ENCODE data around the gene CYP3A7. TPM values are rescaled to one million over a fixed set of nuclear protein-coding genes. Genes with fewer than 3 reads are reported as not detected.

CYP3A7 gene
- total RNA-seq, 1 experiment from 2014 or later = not detected

- H3K9me3 ChIP-seq (ENCODE audit: control insufficient read depth, low read depth, low read length) = no peaks in the 10 kb centered on the region
- no peak overlapping the region for H2BK15ac ChIP-seq (ENCODE audit: low read depth, low read length)
- no peaks in the 10 kb centered on the region for H3K27me3 ChIP-seq (ENCODE audit: insufficient read depth, low read length)
- H4K5ac ChIP-seq (ENCODE audit: insufficient read length, low read depth, low read length) = no peak overlapping the region
- no peak overlapping the region for H4K8ac ChIP-seq (replicated peaks; ENCODE audit: insufficient read length, low read depth, low read length)
- no peaks in the 10 kb centered on the region; the same call in 1 of the 2 replicates for H3K4me1 ChIP-seq (ENCODE audit: insufficient read depth, low read length)
- H4K91ac ChIP-seq (ENCODE audit: insufficient read length, low read depth, low read length) = no peak overlapping the region
- no peak overlapping the region for H2BK120ac ChIP-seq (ENCODE audit: low read depth, low read length, poor library complexity, severe bottlenecking)
- Mint-ChIP-seq H3K27ac (no peak overlapping the region), H3K27me3 (ENCODE audit: low read depth) (peaks cover 10% of the 10 kb centered on the region), H3K36me3 (ENCODE audit: insufficient read depth in 1 of 3, low read depth in 3 of 3) (no peaks in the 10 kb centered on the region), H3K4me3 (no peak overlapping the region), H3K4me1 (peaks cover 0 to 5% of the 10 kb centered on the region in 2 experiments; a peak in 2 of 4 replicates), H3K9me3 (no peaks in the 10 kb centered on the region)
- no peak overlapping the region for H2AFZ ChIP-seq (ENCODE audit: low read length)
- H2AK5ac ChIP-seq (ENCODE audit: insufficient read length, low read length) = no peak overlapping the region
- H4K20me1 ChIP-seq (ENCODE audit: control insufficient read depth, insufficient read depth, insufficient read length) = no peaks in the 10 kb centered on the region
- H3K14ac ChIP-seq (ENCODE audit: insufficient read depth, low read length) = no peak overlapping the region
- no peak overlapping the region for H3T11ph ChIP-seq (ENCODE audit: low read length)
- no peak overlapping the region for H2BK20ac ChIP-seq (ENCODE audit: low read depth, low read length, poor library complexity, severe bottlenecking)
- H3K27ac ChIP-seq (ENCODE audit: insufficient read length, low read depth, low read length) = no peak overlapping the region
- H2BK5ac ChIP-seq (ENCODE audit: insufficient read length, low read length) = no peak overlapping the region
- H3K23me2 ChIP-seq (ENCODE audit: insufficient read length, low read depth, low read length, poor library complexity, severe bottlenecking) = no peaks in the 10 kb centered on the region
- no peaks in the 10 kb centered on the region for H3K79me1 ChIP-seq (ENCODE audit: insufficient read depth, low read depth, low read length, poor library complexity, severe bottlenecking)
- no peak overlapping the region for H3K9ac ChIP-seq (ENCODE audit: extremely low read depth, insufficient read length, low read length)
- no peak overlapping the region for H3K4me2 ChIP-seq (ENCODE audit: insufficient read depth, insufficient read length, low read length)
- TF ChIP-seq, protein P1, sequence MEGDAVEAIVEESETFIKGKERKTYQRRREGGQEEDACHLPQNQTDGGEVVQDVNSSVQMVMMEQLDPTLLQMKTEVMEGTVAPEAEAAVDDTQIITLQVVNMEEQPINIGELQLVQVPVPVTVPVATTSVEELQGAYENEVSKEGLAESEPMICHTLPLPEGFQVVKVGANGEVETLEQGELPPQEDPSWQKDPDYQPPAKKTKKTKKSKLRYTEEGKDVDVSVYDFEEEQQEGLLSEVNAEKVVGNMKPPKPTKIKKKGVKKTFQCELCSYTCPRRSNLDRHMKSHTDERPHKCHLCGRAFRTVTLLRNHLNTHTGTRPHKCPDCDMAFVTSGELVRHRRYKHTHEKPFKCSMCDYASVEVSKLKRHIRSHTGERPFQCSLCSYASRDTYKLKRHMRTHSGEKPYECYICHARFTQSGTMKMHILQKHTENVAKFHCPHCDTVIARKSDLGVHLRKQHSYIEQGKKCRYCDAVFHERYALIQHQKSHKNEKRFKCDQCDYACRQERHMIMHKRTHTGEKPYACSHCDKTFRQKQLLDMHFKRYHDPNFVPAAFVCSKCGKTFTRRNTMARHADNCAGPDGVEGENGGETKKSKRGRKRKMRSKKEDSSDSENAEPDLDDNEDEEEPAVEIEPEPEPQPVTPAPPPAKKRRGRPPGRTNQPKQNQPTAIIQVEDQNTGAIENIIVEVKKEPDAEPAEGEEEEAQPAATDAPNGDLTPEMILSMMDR (conservative IDR thresholded peaks at IDR 0.05) = no peak
- H3K18ac ChIP-seq (ENCODE audit: insufficient read length, low read depth, low read length) = no peak overlapping the region
- no peak overlapping the region for H3K23ac ChIP-seq (ENCODE audit: insufficient read length, low read depth, low read length)
- no peak overlapping the region for H3K4ac ChIP-seq (ENCODE audit: low read depth, low read length)
- no peak overlapping the region for H2BK12ac ChIP-seq (ENCODE audit: insufficient read length, low read depth, low read length)
- DNase-seq = no peak
- no CpG with 5 or more reads among the region's 3 CpGs for whole genome bisulfite sequencing (ENCODE audit: extremely low coverage, insufficient read length, low lambda C conversion rate)
- H3K56ac ChIP-seq (ENCODE audit: insufficient read length, low read depth, low read length) = no peak overlapping the region
- no peaks in the 10 kb centered on the region for H3K79me2 ChIP-seq (ENCODE audit: insufficient read depth, low read length)
These were observed 45.0 kb upstream of the CYP3A7 start for GRCh38 chr7:99779949-99780348.

Measured in H9 (cell line).